H9 (cell line): ENCODE results near the gene SMARCD2. TPM values are rescaled to one million over a fixed set of nuclear protein-coding genes. Genes with fewer than 3 reads are reported as not detected.
"Not testable (repeated sequence)": the region's sequence is repeated elsewhere in the genome, so short reads cannot be mapped to it uniquely, and the experiment has no call there.

Experiments
- DNase-seq: peaks from one replicate; pipeline ENCODE4 v3.0.0-alpha.2; 2017
- H2AFZ ChIP-seq: one replicate; pipeline ENCODE4 v1.6.1; 2013; ENCODE audit warnings: mild to moderate bottlenecking, low read length, control low read depth, moderate library complexity
- H2AK5ac ChIP-seq: 2 replicates; pipeline ENCODE4 v1.6.1; 2013; ENCODE audit warnings: low read length, control low read depth, mixed read lengths; ENCODE audit not compliant: insufficient read length
- H2BK120ac ChIP-seq: one replicate; pipeline ENCODE4 v1.6.1; 2013; ENCODE audit warnings: low read depth, mild to moderate bottlenecking, low read length, control low read depth, inconsistent platforms; ENCODE audit not compliant: poor library complexity, severe bottlenecking
- H2BK12ac ChIP-seq: 2 replicates; pipeline ENCODE4 v1.6.1; 2013; ENCODE audit warnings: low read length, control low read depth, mixed read lengths, low read depth; ENCODE audit not compliant: insufficient read length
- H2BK15ac ChIP-seq: 2 replicates; pipeline ENCODE4 v1.6.1; 2013; ENCODE audit warnings: low read depth, low read length, control low read depth
- H2BK20ac ChIP-seq: one replicate; pipeline ENCODE4 v1.6.1; 2013; ENCODE audit warnings: low read depth, mild to moderate bottlenecking, low read length, control low read depth, inconsistent platforms; ENCODE audit not compliant: poor library complexity, severe bottlenecking
- H2BK5ac ChIP-seq: 2 replicates; pipeline ENCODE4 v1.6.1; 2013; ENCODE audit warnings: low read length, control low read depth, mixed read lengths; ENCODE audit not compliant: insufficient read length
- H3K14ac ChIP-seq: 2 replicates; pipeline ENCODE4 v1.6.1; 2013; ENCODE audit warnings: low read length, control low read depth; ENCODE audit not compliant: insufficient read depth
- H3K18ac ChIP-seq: 2 replicates; pipeline ENCODE4 v1.6.1; 2013; ENCODE audit warnings: low read depth, mild to moderate bottlenecking, mixed read lengths, low read length, control low read depth; ENCODE audit not compliant: insufficient read length
- H3K23ac ChIP-seq: 2 replicates; pipeline ENCODE4 v1.6.1; 2013; ENCODE audit warnings: low read length, control low read depth, mixed read lengths, low read depth; ENCODE audit not compliant: insufficient read length
- H3K23me2 ChIP-seq: 2 replicates; pipeline ENCODE4 v1.6.1; 2013; ENCODE audit warnings: low read depth, mild to moderate bottlenecking, mixed read lengths, low read length, control low read depth; ENCODE audit not compliant: insufficient read length, poor library complexity, severe bottlenecking
- H3K27ac ChIP-seq: 2 replicates; pipeline ENCODE4 v1.5.1; 2013; ENCODE audit warnings: low read length, control low read depth, mixed read lengths, low read depth; ENCODE audit not compliant: insufficient read length
- H3K27me3 ChIP-seq: 2 replicates; pipeline ENCODE4 v1.6.1; 2013; ENCODE audit warnings: low read length, control low read depth, inconsistent platforms; ENCODE audit not compliant: insufficient read depth
- H3K4ac ChIP-seq: 2 replicates; pipeline ENCODE4 v1.6.1; 2013; ENCODE audit warnings: low read depth, mild to moderate bottlenecking, control low read depth, inconsistent platforms, low read length, moderate library complexity
- H3K4me1 ChIP-seq: 2 replicates; pipeline ENCODE4 v1.6.1; 2013; ENCODE audit warnings: low read length, control low read depth, inconsistent platforms; ENCODE audit not compliant: insufficient read depth
- H3K4me2 ChIP-seq: 2 replicates; pipeline ENCODE4 v1.6.1; 2013; ENCODE audit warnings: low read length, control low read depth, mixed read lengths; ENCODE audit not compliant: insufficient read length, insufficient read depth
- H3K56ac ChIP-seq: 2 replicates; pipeline ENCODE4 v1.6.1; 2013; ENCODE audit warnings: low read depth, mild to moderate bottlenecking, mixed read lengths, low read length, control low read depth; ENCODE audit not compliant: insufficient read length
- H3K79me1 ChIP-seq: 2 replicates; pipeline ENCODE4 v1.6.1; 2013; ENCODE audit warnings: low read depth, mild to moderate bottlenecking, moderate library complexity, low read length, control low read depth, inconsistent platforms; ENCODE audit not compliant: insufficient read depth, poor library complexity, severe bottlenecking
- H3K79me2 ChIP-seq: 2 replicates; pipeline ENCODE4 v1.6.1; 2013; ENCODE audit warnings: low read length, control low read depth, inconsistent platforms; ENCODE audit not compliant: insufficient read depth
- H3K9ac ChIP-seq: 2 replicates; pipeline ENCODE4 v1.6.1; 2013; ENCODE audit warnings: low read length, control low read depth, mixed read lengths; ENCODE audit not compliant: insufficient read length; ENCODE audit errors: extremely low read depth
- H3K9me3 ChIP-seq: one replicate; pipeline ENCODE4 v1.6.1; 2013; ENCODE audit warnings: low read depth, low read length, inconsistent platforms; ENCODE audit not compliant: control insufficient read depth
- H3T11ph ChIP-seq: one replicate; pipeline ENCODE4 v1.6.1; 2013; ENCODE audit warnings: mild to moderate bottlenecking, low read length, control low read depth, inconsistent platforms
- H4K20me1 ChIP-seq: one replicate; pipeline ENCODE4 v1.6.1; 2013; ENCODE audit not compliant: control insufficient read depth, insufficient read length, insufficient read depth
- H4K5ac ChIP-seq: 2 replicates; pipeline ENCODE4 v1.6.1; 2013; ENCODE audit warnings: low read depth, mild to moderate bottlenecking, mixed read lengths, low read length, control low read depth; ENCODE audit not compliant: insufficient read length
- H4K8ac ChIP-seq: replicated peaks from 2 replicates; pipeline ENCODE4 v1.6.1; 2013; ENCODE audit warnings: low read length, control low read depth, mixed read lengths, low read depth; ENCODE audit not compliant: insufficient read length
- H4K91ac ChIP-seq: 2 replicates; pipeline ENCODE4 v1.6.1; 2013; ENCODE audit warnings: low read depth, mild to moderate bottlenecking, moderate library complexity, mixed read lengths, low read length, control low read depth; ENCODE audit not compliant: insufficient read length
- H3K27ac Mint-ChIP-seq, 3 experiments: 2 replicates in 2 of 3; 3 replicates in 1 of 3; pipeline ENCODE4 v1.8.0; 2020 to 2021; ENCODE audit warnings: mixed read lengths in 3 of 3, mild to moderate bottlenecking in 1 of 3, moderate library complexity in 1 of 3
- H3K27me3 Mint-ChIP-seq: 2 replicates; pipeline ENCODE4 v1.8.0; 2021; ENCODE audit warnings: low read depth, mild to moderate bottlenecking, moderate library complexity, mixed read lengths
- H3K36me3 Mint-ChIP-seq, 3 experiments: 2 replicates in 2 of 3; 3 replicates in 1 of 3; pipeline ENCODE4 v1.8.0; 2020 to 2021; ENCODE audit warnings: low read depth in 3 of 3, mixed read lengths in 3 of 3; ENCODE audit not compliant: insufficient read depth in 1 of 3
- H3K4me1 Mint-ChIP-seq, 2 experiments: 2 replicates each; pipeline ENCODE4 v1.8.0; 2020; ENCODE audit warnings: mixed read lengths in 2 of 2
- H3K4me3 Mint-ChIP-seq, 2 experiments: 2 replicates in 1 of 2; 3 replicates in 1 of 2; pipeline ENCODE4 v1.8.0; 2020 to 2021; ENCODE audit warnings: mild to moderate bottlenecking in 2 of 2, mixed read lengths in 2 of 2, moderate library complexity in 1 of 2
- H3K9me3 Mint-ChIP-seq, 2 experiments: 2 replicates in 1 of 2; 3 replicates in 1 of 2; pipeline ENCODE4 v1.8.0; 2020; ENCODE audit warnings: mild to moderate bottlenecking in 2 of 2, mixed read lengths in 2 of 2, moderate library complexity in 1 of 2
- WGBS: extraction: QIAGEN DNeasy Blood & Tissue Kit; methylation state at CpG from one replicate; pipeline ENCODE4 v1.1.7; 2013; ENCODE audit warnings: missing lambda C conversion rate, low lambda C conversion rate, mixed read lengths; ENCODE audit not compliant: insufficient read length; ENCODE audit errors: extremely low coverage; 5-methylcytosine and 5-hydroxymethylcytosine counted together
- total RNA-seq: library from RNA; stranded (reverse); gene quantifications from 2 replicates; pipeline ENCODE4 v1.2.1, GENCODE V29; 2021

The SMARCD2 gene
- total RNA-seq, 1 experiment from 2014 or later = 68.9 TPM

- H3K9me3 ChIP-seq, H3K27ac Mint-ChIP-seq, H3K56ac ChIP-seq, H3K23ac ChIP-seq, H3K27ac ChIP-seq, H3K9me3 Mint-ChIP-seq, H2AK5ac ChIP-seq, H3K4me1 ChIP-seq, H3K79me1 ChIP-seq, H3K27me3 ChIP-seq, H4K8ac ChIP-seq, H2BK15ac ChIP-seq, H4K20me1 ChIP-seq, DNase-seq, H3K9ac ChIP-seq, H2BK120ac ChIP-seq, H3K27me3 Mint-ChIP-seq, H3T11ph ChIP-seq, H2BK20ac ChIP-seq, H3K4me3 Mint-ChIP-seq, H2BK5ac ChIP-seq, H3K4ac ChIP-seq, H3K14ac ChIP-seq, H3K79me2 ChIP-seq, H3K36me3 Mint-ChIP-seq, H3K23me2 ChIP-seq, H3K18ac ChIP-seq, H2BK12ac ChIP-seq, H4K91ac ChIP-seq, H3K4me2 ChIP-seq, H2AFZ ChIP-seq, H4K5ac ChIP-seq: not testable (repeated sequence)
- H3K4me1 Mint-ChIP-seq = peaks cover 13 to 16% of the 10 kb centered on the region in 2 experiments
- no CpG with 5 or more reads among the region's 9 CpGs for WGBS
Observed at GRCh38 chr17:63882626-63883126, 40.2 kb upstream of the SMARCD2 start.
